Tibial nerve (tissue), 4 donors: Measurements from ENCODE around the gene KIF22. TPM values are rescaled to one million over a fixed set of nuclear protein-coding genes. Genes with fewer than 3 reads are reported as not detected.
A peak's percentile ranks its signal among the peaks of the same experiment; 100 is the strongest.

ENCODE experiments used
- DNase-seq, 2 donors: peaks; one replicate each; pipeline ENCODE4 v3.0.0-alpha.2; 2019; ENCODE audit warnings: low spot score in 2 of 2
- H3K27ac ChIP-seq, 4 donors: fragments of 200-600 bp; sonication (generic) in 3 of 4; one replicate each; pipeline ENCODE4 v1.5.1; 2017 to 2019; ENCODE audit warnings: mild to moderate bottlenecking in 1 of 4
- H3K27me3 ChIP-seq, 2 donors: fragments of 200-600 bp; sonication (generic) in 1 of 2; one replicate each; pipeline versions ENCODE4 v1.5.1 to v1.6.0; 2017 to 2019
- H3K36me3 ChIP-seq, 3 donors: fragments of 200-600 bp; sonication (generic); one replicate each; pipeline ENCODE4 v1.5.1; 2018 to 2019
- H3K4me1 ChIP-seq, 4 donors: fragments of 200-600 bp; sonication (generic) in 3 of 4; one replicate each; pipeline ENCODE4 v1.5.1; 2017 to 2019
- H3K4me3 ChIP-seq, 4 donors: fragments of 200-600 bp; sonication (generic) in 3 of 4; one replicate each; pipeline ENCODE4 v1.5.1; 2017 to 2019; ENCODE audit warnings: mild to moderate bottlenecking in 1 of 4, moderate library complexity in 1 of 4
- H3K9me3 ChIP-seq, 4 donors: fragments of 200-600 bp; sonication (generic) in 3 of 4; one replicate each; pipeline ENCODE4 v1.5.1; 2017 to 2019
- EP300 ChIP-seq, 2 donors: sonication (generic); formaldehyde crosslinking; IDR thresholded peaks; one replicate each; pipeline ENCODE4 v1.6.1; 2017; ENCODE audit warnings: antibody characterized with exemption in 2 of 2, mild to moderate bottlenecking in 1 of 2
- POLR2A ChIP-seq, 2 donors: fragments of 450-650 bp; IDR thresholded peaks; one replicate each; pipeline ENCODE4 v1.6.1; 2017; ENCODE audit warnings: antibody characterized with exemption in 2 of 2, mild to moderate bottlenecking in 2 of 2, moderate library complexity in 2 of 2
- WGBS, 2 donors: methylation state at CpG; one replicate each; pipeline ENCODE4 v1.1.5; 2018; 5-methylcytosine and 5-hydroxymethylcytosine counted together
- small RNA-seq: library from RNA; depleted of rRNA; stranded (forward); fragments of <200 nt; gene quantifications from one replicate; pipeline ENCODE3, GENCODE V24; 2016
- total RNA-seq, 4 donors: library from RNA; depleted of rRNA; stranded (reverse); fragments of >200 nt; gene quantifications; one replicate each; pipeline ENCODE4 v1.1.0, GENCODE V29; 2016
- TF ChIP-seq, protein P1 (sequence below), 5 experiments: fragments of 200-600 bp in 3 of 5; fragments of 450-650 bp in 2 of 5; sonication (generic) in 3 of 5; IDR thresholded peaks; one replicate each; pipeline ENCODE4 v1.5.1; 2016 to 2019; ENCODE audit warnings: antibody characterized with exemption in 5 of 5, mild to moderate bottlenecking in 3 of 5, moderate library complexity in 2 of 5

Gene KIF22
- total RNA-seq, 4 donors from 2014 or later: 19.9 to 42.8 (median 40.5) TPM

GRCh38 chr16:29848420-29849297 is 58.1 kb downstream of the KIF22 start:
- peaks cover 0 to 29% (median 0%) of the 10 kb centered on the region in 4 donors for H3K4me1 ChIP-seq
- H3K36me3 ChIP-seq: peaks cover 0 to 47% (median 26%) of the 10 kb centered on the region in 3 donors
- no peak overlapping the region for H3K4me3 ChIP-seq
- H3K27me3 ChIP-seq: no peaks in the 10 kb centered on the region
- WGBS, 2 donors: 38 to 53% methylated on average over 13 to 15 of the region's 15 CpGs
- H3K27ac ChIP-seq: peak overlapping the region in 3 of 4 donors; percentile 30 to 81 (median 37)
- H3K9me3 ChIP-seq: no peaks in the 10 kb centered on the region
- peak; percentile 41 to 42 for DNase-seq
- TF ChIP-seq EP300 (IDR thresholded peaks at IDR 0.05) (peak in 1 of 2 donors; percentile 26), POLR2A (IDR thresholded peaks at IDR 0.05) (no peak)
- TF ChIP-seq, protein P1, sequence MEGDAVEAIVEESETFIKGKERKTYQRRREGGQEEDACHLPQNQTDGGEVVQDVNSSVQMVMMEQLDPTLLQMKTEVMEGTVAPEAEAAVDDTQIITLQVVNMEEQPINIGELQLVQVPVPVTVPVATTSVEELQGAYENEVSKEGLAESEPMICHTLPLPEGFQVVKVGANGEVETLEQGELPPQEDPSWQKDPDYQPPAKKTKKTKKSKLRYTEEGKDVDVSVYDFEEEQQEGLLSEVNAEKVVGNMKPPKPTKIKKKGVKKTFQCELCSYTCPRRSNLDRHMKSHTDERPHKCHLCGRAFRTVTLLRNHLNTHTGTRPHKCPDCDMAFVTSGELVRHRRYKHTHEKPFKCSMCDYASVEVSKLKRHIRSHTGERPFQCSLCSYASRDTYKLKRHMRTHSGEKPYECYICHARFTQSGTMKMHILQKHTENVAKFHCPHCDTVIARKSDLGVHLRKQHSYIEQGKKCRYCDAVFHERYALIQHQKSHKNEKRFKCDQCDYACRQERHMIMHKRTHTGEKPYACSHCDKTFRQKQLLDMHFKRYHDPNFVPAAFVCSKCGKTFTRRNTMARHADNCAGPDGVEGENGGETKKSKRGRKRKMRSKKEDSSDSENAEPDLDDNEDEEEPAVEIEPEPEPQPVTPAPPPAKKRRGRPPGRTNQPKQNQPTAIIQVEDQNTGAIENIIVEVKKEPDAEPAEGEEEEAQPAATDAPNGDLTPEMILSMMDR (IDR thresholded peaks at IDR 0.05): peak; percentile 83 to 92 (median 86)

GRCh38 chr16:29849505-29849904 is 59.0 kb downstream of the KIF22 start:
- no peak for TF ChIP-seq EP300 (IDR thresholded peaks at IDR 0.05)
- TF ChIP-seq, protein P1 (IDR thresholded peaks at IDR 0.05): no peak
- no peak for TF ChIP-seq POLR2A (IDR thresholded peaks at IDR 0.05)
- Histone ChIP-seq H3K9me3 (no peaks in the 10 kb centered on the region), H3K27ac (peak overlapping the region in 3 of 4 donors; percentile 30 to 81 (median 37))

DNA sequence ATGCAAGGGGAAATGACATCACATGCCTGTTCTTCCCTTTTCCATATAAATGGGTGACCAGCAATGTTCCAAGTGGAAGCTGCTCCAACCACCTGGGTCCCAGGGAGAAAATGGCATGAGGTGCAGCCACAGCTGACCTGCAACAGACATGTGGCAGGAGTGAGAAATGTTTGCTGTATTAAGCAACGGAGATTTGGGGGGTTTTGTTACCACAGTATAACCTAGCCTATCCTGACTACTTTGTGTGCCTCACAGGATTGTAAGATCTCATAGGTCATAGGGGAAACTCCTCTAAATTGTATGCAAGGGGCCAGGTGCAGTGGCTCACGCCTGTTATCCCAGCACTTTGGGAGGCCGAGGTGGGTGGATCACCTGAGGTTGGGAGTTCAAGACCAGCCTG is 60.4 kb downstream of the KIF22 start:
- Histone ChIP-seq H3K9me3 (no peaks in the 10 kb centered on the region), H3K27ac (peak overlapping the region in 1 of 4 donors; percentile 81), H3K4me3 (no peak overlapping the region), H3K36me3 (peaks cover 0 to 24% (median 18%) of the 10 kb centered on the region in 3 donors), H3K27me3 (no peaks in the 10 kb centered on the region), H3K4me1 (peaks cover 0 to 31% (median 0%) of the 10 kb centered on the region in 4 donors)
- 88 to 95% methylated on average over 3 of the region's 3 CpGs for WGBS, 2 donors
- no peak for DNase-seq
- TF ChIP-seq, protein P1 (IDR thresholded peaks at IDR 0.05): no peak
- TF ChIP-seq EP300 (IDR thresholded peaks at IDR 0.05) (no peak), POLR2A (IDR thresholded peaks at IDR 0.05) (no peak)

More at GRCh38 chr16:29849505-29849904, 59.0 kb downstream of the KIF22 start:
- H3K4me3 ChIP-seq: no peak overlapping the region
- WGBS, 2 donors: 41 to 48% methylated on average over 5 of the region's 5 CpGs
- no peak for DNase-seq
- H3K4me1 ChIP-seq: peaks cover 0 to 31% (median 0%) of the 10 kb centered on the region in 4 donors
- peaks cover 0 to 39% (median 24%) of the 10 kb centered on the region in 3 donors for H3K36me3 ChIP-seq
- H3K27me3 ChIP-seq: no peaks in the 10 kb centered on the region

GRCh38 chr16:29852654-29853053 is 62.1 kb downstream of the KIF22 start:
- Histone ChIP-seq H3K27ac (peak overlapping the region; percentile 35 to 81 (median 62)), H3K4me3 (no peak overlapping the region), H3K27me3 (no peaks in the 10 kb centered on the region), H3K9me3 (no peaks in the 10 kb centered on the region), H3K4me1 (peaks cover 0 to 38% (median 0%) of the 10 kb centered on the region in 4 donors), H3K36me3 (peaks cover 0 to 10% (median 2%) of the 10 kb centered on the region in 3 donors)
- TF ChIP-seq EP300 (IDR thresholded peaks at IDR 0.05): peak; percentile 54 to 69
- no peak for TF ChIP-seq POLR2A (IDR thresholded peaks at IDR 0.05)
- WGBS, 2 donors: 22 to 25% methylated on average over 7 of the region's 7 CpGs
- DNase-seq: no peak

GRCh38 chr16:29854520-29855100 is 64.1 kb downstream of the KIF22 start:
- Histone ChIP-seq H3K36me3 (peaks cover 3 to 22% (median 3%) of the 10 kb centered on the region in 3 donors), H3K4me1 (peaks cover 0 to 31% (median 0%) of the 10 kb centered on the region in 4 donors), H3K27me3 (no peaks in the 10 kb centered on the region), H3K27ac (peak overlapping the region in 1 of 4 donors; percentile 81), H3K9me3 (no peaks in the 10 kb centered on the region), H3K4me3 (no peak overlapping the region)
- 88 to 91% methylated on average over 5 of the region's 5 CpGs for WGBS, 2 donors
- TF ChIP-seq POLR2A (IDR thresholded peaks at IDR 0.05) (no peak), EP300 (IDR thresholded peaks at IDR 0.05) (no peak)
- TF ChIP-seq, protein P1 (IDR thresholded peaks at IDR 0.05): no peak
- no peak for DNase-seq

Small RNA genes lying within 50 kb of the gene (small RNA-seq; reads per million reads assigned to genes)
- not detected for gene AC009133.6
- gene AC120114.4: not detected

Other genes with a start within 250 kb of the KIF22 start
- gene SPN, start 127.5 kb upstream of the KIF22 start, total RNA-seq: 1 to 10 TPM; 1.1 to 1.5 (median 1.3) TPM
- gene QPRT, start 111.6 kb upstream of the KIF22 start, total RNA-seq: 10 to 100 TPM; 15.3 to 50.4 (median 38.5) TPM
- 1 to 10 TPM in 1 of 4 donors, under 1 TPM in 3; 0.20 to 2.8 (median 0.61) TPM for gene C16orf54, start 44.8 kb upstream of the KIF22 start, total RNA-seq
- gene ZG16, start 12.5 kb upstream of the KIF22 start, total RNA-seq: not detected
- gene MAZ, start 15.8 kb downstream of the KIF22 start, total RNA-seq: 10 to 100 TPM; 40.0 to 75.9 (median 62.0) TPM
- 10 to 100 TPM; 10.0 to 28.4 (median 18.5) TPM for gene PRRT2, start 21.4 kb downstream of the KIF22 start, total RNA-seq
- gene PAGR1, start 25.4 kb downstream of the KIF22 start, total RNA-seq: 10 to 100 TPM; 40.8 to 70.7 (median 61.0) TPM
- 100 to 1,000 TPM; 113 to 247 (median 177) TPM for gene MVP, start 29.7 kb downstream of the KIF22 start, total RNA-seq
- gene CDIPT, start 72.5 kb downstream of the KIF22 start, total RNA-seq: 100 to 1,000 TPM in 2 of 4 donors, 10 to 100 TPM in 2; 80.0 to 121 (median 94.8) TPM
- 1 to 10 TPM in 2 of 4 donors, under 1 TPM in 2; 0.84 to 4.9 (median 1.3) TPM for gene SEZ6L2, start 108.8 kb downstream of the KIF22 start, total RNA-seq
- 1 to 10 TPM in 3 of 4 donors, under 1 TPM in 1; 0.90 to 5.7 (median 3.9) TPM for gene ASPHD1, start 109.7 kb downstream of the KIF22 start, total RNA-seq
- gene KCTD13, start 135.5 kb downstream of the KIF22 start, total RNA-seq: 10 to 100 TPM; 31.0 to 81.0 (median 38.7) TPM
- gene TMEM219, start 171.3 kb downstream of the KIF22 start, total RNA-seq: 100 to 1,000 TPM in 2 of 4 donors, 10 to 100 TPM in 2; 83.1 to 144 (median 103) TPM
- gene TAOK2, start 183.1 kb downstream of the KIF22 start, total RNA-seq: 10 to 100 TPM; 51.3 to 88.8 (median 66.0) TPM
- 10 to 100 TPM; 12.6 to 26.7 (median 22.6) TPM for gene HIRIP3, start 204.9 kb downstream of the KIF22 start, total RNA-seq
- gene INO80E, start 205.5 kb downstream of the KIF22 start, total RNA-seq: 10 to 100 TPM; 36.6 to 60.4 (median 51.6) TPM
- 1 to 10 TPM in 2 of 4 donors, under 1 TPM in 2; 0.44 to 4.2 (median 1.7) TPM for gene DOC2A, start 220.3 kb downstream of the KIF22 start, total RNA-seq
- gene C16orf92, start 232.4 kb downstream of the KIF22 start, total RNA-seq: not detected
- not detected for gene TLCD3B, start 240.5 kb downstream of the KIF22 start, total RNA-seq